ENCODE results near the gene LDLRAD3. TPM values are rescaled to one million over a fixed set of nuclear protein-coding genes. Genes with fewer than 3 reads are reported as not detected.
A peak's percentile ranks its signal among the peaks of the same experiment; 100 is the strongest.

The LDLRAD3 gene
- total RNA-seq, 1 experiment from 2014 or later, result 19.0 TPM

GRCh38 chr11:36035454-36035853 lies 91.6 kb downstream of the LDLRAD3 start:
- Histone ChIP-seq H3K4me1 (ENCODE audit: control insufficient read depth in 1 of 2, insufficient read depth in 2 of 2, low read length in 2 of 2) (peaks cover 6 to 18% of the 10 kb centered on the region in 2 experiments; a peak in 3 of 4 replicates), H3K36me3 (ENCODE audit: control insufficient read depth in 1 of 2, insufficient read depth in 2 of 2, low read length in 2 of 2) (no peaks in the 10 kb centered on the region), H3K4me2 (ENCODE audit: low read length) (0 out of 2 replicates have a peak overlapping the region, but pooled peaks have one; percentile 38), H3K27ac (ENCODE audit: low read depth, low read length) (no peak overlapping the region), H3K79me2 (ENCODE audit: insufficient read depth, low read length) (0 out of 2 replicates have a peak, but pooled peaks cover 2% of the 10 kb centered on the region), H3K9me2 (ENCODE audit: insufficient read depth) (no peaks in the 10 kb centered on the region), H2AFZ (ENCODE audit: low read depth, low read length, poor library complexity, severe bottlenecking) (no peak overlapping the region), H3K9ac (ENCODE audit: low read length) (no peak overlapping the region), H3K9me3 (ENCODE audit: control insufficient read depth in 1 of 2, insufficient read depth in 1 of 2, low read depth in 1 of 2, low read length in 2 of 2) (no peaks in the 10 kb centered on the region), H4K20me1 (ENCODE audit: insufficient read depth) (no peaks in the 10 kb centered on the region), H3K4me3 (replicated peaks in 1 of 2; ENCODE audit: low read depth in 1 of 2, low read length in 2 of 2) (no peak overlapping the region), H3K27me3 (ENCODE audit: insufficient read depth, low read length) (no peaks in the 10 kb centered on the region)
- no TSS peak for BruUV-seq (replicated peaks)
- intact Hi-C loops (cut with micrococcal nuclease), result no loop called here
- ChIA-PET POLR2A (no interaction called here), RAD21 (ENCODE audit: low non-redundant PET in 1 of 2, low total read pairs in 2 of 2, uncharacterized antibody in 2 of 2, unreplicated experiment in 2 of 2) (no interaction called here), CTCF (no interaction called here)
- DNase-seq (ENCODE audit: low read depth, low spot score) (no peak), ATAC-seq (no peak)
- no peak for TF ChIP-seq JUND (IDR thresholded peaks at IDR 0.05)
- TF ChIP-seq ZFX (IDR thresholded peaks at IDR 0.05), result no peak
- no peak for TF ChIP-seq ELF1 (IDR thresholded peaks at IDR 0.05; ENCODE audit: borderline replicate concordance, low read depth)
- no peak for TF ChIP-seq REST (IDR thresholded peaks at IDR 0.05; ENCODE audit: low read depth)

GRCh38 chr11:36035999-36036398 lies 92.1 kb downstream of the LDLRAD3 start:
- Histone ChIP-seq H3K27ac (ENCODE audit: low read depth, low read length) (no peak overlapping the region), H3K9me3 (ENCODE audit: control insufficient read depth in 1 of 2, insufficient read depth in 1 of 2, low read depth in 1 of 2, low read length in 2 of 2) (no peaks in the 10 kb centered on the region), H4K20me1 (ENCODE audit: insufficient read depth) (no peaks in the 10 kb centered on the region), H3K36me3 (ENCODE audit: control insufficient read depth in 1 of 2, insufficient read depth in 2 of 2, low read length in 2 of 2) (no peaks in the 10 kb centered on the region), H2AFZ (ENCODE audit: low read depth, low read length, poor library complexity, severe bottlenecking) (no peak overlapping the region), H3K27me3 (ENCODE audit: insufficient read depth, low read length) (no peaks in the 10 kb centered on the region), H3K4me1 (ENCODE audit: control insufficient read depth in 1 of 2, insufficient read depth in 2 of 2, low read length in 2 of 2) (peaks cover 6 to 18% of the 10 kb centered on the region in 2 experiments; a peak in 3 of 4 replicates), H3K9ac (ENCODE audit: low read length) (no peak overlapping the region), H3K4me3 (replicated peaks in 1 of 2; ENCODE audit: low read depth in 1 of 2, low read length in 2 of 2) (no peak overlapping the region), H3K9me2 (ENCODE audit: insufficient read depth) (no peaks in the 10 kb centered on the region), H3K79me2 (ENCODE audit: insufficient read depth, low read length) (no peaks in the 10 kb centered on the region), H3K4me2 (ENCODE audit: low read length) (no peak overlapping the region)
- intact Hi-C loops (cut with micrococcal nuclease), result no loop called here
- RAD21 ChIA-PET (ENCODE audit: low non-redundant PET in 1 of 2, low total read pairs in 2 of 2, uncharacterized antibody in 2 of 2, unreplicated experiment in 2 of 2), result no interaction called here
- ATAC-seq (no peak), DNase-seq (ENCODE audit: low read depth, low spot score) (no peak)
- CTCF ChIA-PET, result interaction anchor here (1.4 kb wide), 1 partner anchor 21 kb away, joined by 4 read pairs; no protein-coding TSS in a partner anchor
- BruUV-seq (replicated peaks), result no TSS peak
- POLR2A ChIA-PET, result no interaction called here
- TF ChIP-seq ZNF274 (IDR thresholded peaks at IDR 0.05; ENCODE audit: low read depth, low read length) (no peak), ZBTB33 (IDR thresholded peaks at IDR 0.05; ENCODE audit: extremely low read depth, insufficient replicate concordance, low read length) (no peak), RAD21 (IDR thresholded peaks at IDR 0.05; ENCODE audit: low read depth) (no peak), FOSL1 (IDR thresholded peaks at IDR 0.05; ENCODE audit: low read depth) (no peak), YY1 (IDR thresholded peaks at IDR 0.05; ENCODE audit: extremely low read depth, insufficient replicate concordance, low read depth, low read length) (no peak), ZFX (IDR thresholded peaks at IDR 0.05) (no peak), ELF1 (IDR thresholded peaks at IDR 0.05; ENCODE audit: borderline replicate concordance, low read depth) (no peak), SRF (IDR thresholded peaks at IDR 0.05; ENCODE audit: low read depth) (no peak), ATF3 (IDR thresholded peaks at IDR 0.05) (no peak), SP1 (IDR thresholded peaks at IDR 0.05; ENCODE audit: low read depth) (no peak), POLR2AphosphoS5 (IDR thresholded peaks at IDR 0.05; ENCODE audit: low read depth, low read length) (no peak), CBX3 (IDR thresholded peaks at IDR 0.05; ENCODE audit: low read depth) (no peak)
